ENCODE data around the gene ERF.

DNA sequence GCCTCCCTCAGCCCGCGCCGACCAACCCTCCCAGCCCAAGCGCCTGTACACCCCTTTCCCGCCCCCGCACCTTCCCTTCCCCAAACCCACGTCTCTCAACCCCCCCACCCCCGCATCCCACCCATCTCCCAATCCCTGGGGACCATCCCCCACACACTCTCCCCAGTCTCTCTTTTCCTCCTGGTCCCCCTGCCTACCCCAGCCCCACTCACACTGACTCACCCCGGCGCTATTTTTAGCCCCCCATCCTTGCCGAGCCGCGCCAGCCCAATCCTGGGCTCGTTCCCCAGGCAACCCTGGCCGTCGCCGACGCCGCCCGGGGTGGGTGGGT is 25.9 kb upstream of the ERF start:
- TF ChIP-seq, protein P1, sequence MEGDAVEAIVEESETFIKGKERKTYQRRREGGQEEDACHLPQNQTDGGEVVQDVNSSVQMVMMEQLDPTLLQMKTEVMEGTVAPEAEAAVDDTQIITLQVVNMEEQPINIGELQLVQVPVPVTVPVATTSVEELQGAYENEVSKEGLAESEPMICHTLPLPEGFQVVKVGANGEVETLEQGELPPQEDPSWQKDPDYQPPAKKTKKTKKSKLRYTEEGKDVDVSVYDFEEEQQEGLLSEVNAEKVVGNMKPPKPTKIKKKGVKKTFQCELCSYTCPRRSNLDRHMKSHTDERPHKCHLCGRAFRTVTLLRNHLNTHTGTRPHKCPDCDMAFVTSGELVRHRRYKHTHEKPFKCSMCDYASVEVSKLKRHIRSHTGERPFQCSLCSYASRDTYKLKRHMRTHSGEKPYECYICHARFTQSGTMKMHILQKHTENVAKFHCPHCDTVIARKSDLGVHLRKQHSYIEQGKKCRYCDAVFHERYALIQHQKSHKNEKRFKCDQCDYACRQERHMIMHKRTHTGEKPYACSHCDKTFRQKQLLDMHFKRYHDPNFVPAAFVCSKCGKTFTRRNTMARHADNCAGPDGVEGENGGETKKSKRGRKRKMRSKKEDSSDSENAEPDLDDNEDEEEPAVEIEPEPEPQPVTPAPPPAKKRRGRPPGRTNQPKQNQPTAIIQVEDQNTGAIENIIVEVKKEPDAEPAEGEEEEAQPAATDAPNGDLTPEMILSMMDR (IDR thresholded peaks at IDR 0.05) = no peak
- TF ChIP-seq EZH2 (IDR thresholded peaks at IDR 0.05; ENCODE audit: borderline replicate concordance, insufficient read depth, low read depth, low read length, poor library complexity, severe bottlenecking) = no peak

Measured in B cell (primary cell).